Measurements from ENCODE around the gene CLPTM1.
"Not testable (repeated sequence)": the region's sequence is repeated elsewhere in the genome, so short reads cannot be mapped to it uniquely, and the experiment has no call there.

The CLPTM1 gene

GRCh38 chr19:44993526-44993925 lies 38.3 kb downstream of the CLPTM1 start:
- Histone ChIP-seq H3K27me3 (no peaks in the 10 kb centered on the region), H3K4me3 (no peak overlapping the region), H3K9ac (no peak overlapping the region), H3K36me3 (peaks cover 58% of the 10 kb centered on the region), H3K4me2 (no peak overlapping the region), H3K4me1 (peaks cover 8% of the 10 kb centered on the region; the same call in 1 of the 2 replicates), H3K9me3 (no peaks in the 10 kb centered on the region), H3K27ac (no peak overlapping the region), H4K20me1 (no peaks in the 10 kb centered on the region)
- no peak for TF ChIP-seq Cebpa-rat (IDR thresholded peaks at IDR 0.05)

- Histone ChIP-seq H3K36me3 (peaks cover 53% of the 10 kb centered on the region), H4K20me1 (no peaks in the 10 kb centered on the region), H3K9ac (no peak overlapping the region), H3K4me3 (no peak overlapping the region), H3K27me3 (no peaks in the 10 kb centered on the region), H3K9me3 (no peaks in the 10 kb centered on the region), H3K4me1 (peaks cover 8% of the 10 kb centered on the region; the same call in 1 of the 2 replicates), H3K27ac (no peak overlapping the region), H3K4me2 (peak overlapping the region; percentile 9; the same call in 1 of the 2 replicates)
- TF ChIP-seq Cebpa-rat (IDR thresholded peaks at IDR 0.05): no peak
Measured at GRCh38 chr19:44993926-44994537, 38.9 kb downstream of the CLPTM1 start.

- peaks cover 14% of the 10 kb centered on the region for H3K36me3 ChIP-seq
- no peak overlapping the region for H3K4me2 ChIP-seq
- no peaks in the 10 kb centered on the region for H3K27me3 ChIP-seq
- peaks cover 8% of the 10 kb centered on the region; the same call in 1 of the 2 replicates for H4K20me1 ChIP-seq
- H3K4me1 ChIP-seq: peaks cover 23% of the 10 kb centered on the region
- H3K9me3 ChIP-seq: no peaks in the 10 kb centered on the region
- H3K4me3 ChIP-seq: no peak overlapping the region
- no peak for TF ChIP-seq Cebpa-rat (IDR thresholded peaks at IDR 0.05)
- H3K9ac ChIP-seq: no peak overlapping the region
- no peak overlapping the region for H3K27ac ChIP-seq
Measured at GRCh38 chr19:44998025-44998424, 42.8 kb downstream of the CLPTM1 start.

GRCh38 chr19:44999131-44999925 lies 44.1 kb downstream of the CLPTM1 start:
- not testable (repeated sequence) for H3K27ac ChIP-seq, H4K20me1 ChIP-seq, H3K36me3 ChIP-seq, H3K9me3 ChIP-seq, H3K4me2 ChIP-seq, H3K27me3 ChIP-seq, H3K9ac ChIP-seq, H3K4me3 ChIP-seq
- peaks cover 20% of the 10 kb centered on the region for H3K4me1 ChIP-seq

GRCh38 chr19:45000665-45001064 lies 45.5 kb downstream of the CLPTM1 start:
- not testable (repeated sequence) for H4K20me1 ChIP-seq, H3K27me3 ChIP-seq, H3K9ac ChIP-seq, H3K9me3 ChIP-seq, H3K27ac ChIP-seq
- Histone ChIP-seq H3K4me3 (peak overlapping the region; percentile 80), H3K36me3 (peaks cover 10% of the 10 kb centered on the region; the same call in 1 of the 2 replicates), H3K4me2 (peak overlapping the region; percentile 81), H3K4me1 (peaks cover 15% of the 10 kb centered on the region)

GRCh38 chr19:45001087-45001739 lies 46.0 kb downstream of the CLPTM1 start, which contains the start of gene RELB:
TSS of gene RELB (plus strand) at chr19:45001464. CDS start at chr19:45001580, 116 bp downstream.
- Histone ChIP-seq H3K4me3 (peak within 1 kb of the TSS; percentile 80), H3K36me3 (peaks cover 10% of the 10 kb centered on the region; the same call in 1 of the 2 replicates), H4K20me1 (peaks cover 8% of the 10 kb centered on the region; the same call in 1 of the 2 replicates), H3K4me1 (peaks cover 15% of the 10 kb centered on the region), H3K4me2 (peak within 1 kb of the TSS; percentile 87), H3K27me3 (no peaks in the 10 kb centered on the region), H3K9me3 (no peaks in the 10 kb centered on the region), H3K27ac (peak within 1 kb of the TSS; percentile 87), H3K9ac (peak within 1 kb of the TSS; percentile 82)
- TF ChIP-seq Cebpa-rat (IDR thresholded peaks at IDR 0.05): no peak

GRCh38 chr19:45003485-45003884 lies 48.3 kb downstream of the CLPTM1 start:
- H4K20me1 ChIP-seq: peaks cover 8% of the 10 kb centered on the region; the same call in 1 of the 2 replicates
- no peaks in the 10 kb centered on the region for H3K9me3 ChIP-seq
- peaks cover 22% of the 10 kb centered on the region for H3K4me1 ChIP-seq
- no peak overlapping the region for H3K4me3 ChIP-seq
- no peak for TF ChIP-seq Cebpa-rat (IDR thresholded peaks at IDR 0.05)
- H3K27ac ChIP-seq: no peak overlapping the region
- H3K4me2 ChIP-seq: no peak overlapping the region
- H3K27me3 ChIP-seq: no peaks in the 10 kb centered on the region
- H3K36me3 ChIP-seq: peaks cover 10% of the 10 kb centered on the region; the same call in 1 of the 2 replicates
- H3K9ac ChIP-seq: no peak overlapping the region

GRCh38 chr19:45005787-45006186 lies 50.6 kb downstream of the CLPTM1 start:
- no peak for TF ChIP-seq Cebpa-rat (IDR thresholded peaks at IDR 0.05)

GRCh38 chr19:45008552-45008951 lies 53.4 kb downstream of the CLPTM1 start:
- H3K9ac ChIP-seq: no peak overlapping the region
- H3K4me2 ChIP-seq: no peak overlapping the region
- H3K27ac ChIP-seq: no peak overlapping the region
- H4K20me1 ChIP-seq: no peaks in the 10 kb centered on the region
- no peak for TF ChIP-seq Cebpa-rat (IDR thresholded peaks at IDR 0.05)
- H3K4me1 ChIP-seq: peaks cover 23% of the 10 kb centered on the region
- H3K4me3 ChIP-seq: no peak overlapping the region
- H3K36me3 ChIP-seq: peaks cover 29% of the 10 kb centered on the region
- H3K27me3 ChIP-seq: no peaks in the 10 kb centered on the region
- no peaks in the 10 kb centered on the region for H3K9me3 ChIP-seq

More at GRCh38 chr19:45005787-45006186, 50.6 kb downstream of the CLPTM1 start:
- Histone ChIP-seq H3K4me3 (no peak overlapping the region), H3K9me3 (no peaks in the 10 kb centered on the region), H4K20me1 (peaks cover 8% of the 10 kb centered on the region; the same call in 1 of the 2 replicates), H3K4me1 (peaks cover 35% of the 10 kb centered on the region), H3K27ac (no peak overlapping the region), H3K4me2 (no peak overlapping the region), H3K36me3 (peaks cover 10% of the 10 kb centered on the region; the same call in 1 of the 2 replicates), H3K27me3 (no peaks in the 10 kb centered on the region), H3K9ac (no peak overlapping the region)
